GM19395 (cell line): ENCODE data around the gene RIC8B.

Experiments
- ATAC-seq: cut with Tn5 transposase; IDR thresholded peaks from one replicate; pipeline ENCODE4 v1.9.1; 2021; ENCODE audit warnings: mild to moderate bottlenecking, moderate library complexity; ENCODE audit not compliant: unreplicated experiment

RIC8B gene

GRCh38 chr12:106794369-106794768 is 19.9 kb downstream of the RIC8B start:
- no peak for ATAC-seq

DNA sequence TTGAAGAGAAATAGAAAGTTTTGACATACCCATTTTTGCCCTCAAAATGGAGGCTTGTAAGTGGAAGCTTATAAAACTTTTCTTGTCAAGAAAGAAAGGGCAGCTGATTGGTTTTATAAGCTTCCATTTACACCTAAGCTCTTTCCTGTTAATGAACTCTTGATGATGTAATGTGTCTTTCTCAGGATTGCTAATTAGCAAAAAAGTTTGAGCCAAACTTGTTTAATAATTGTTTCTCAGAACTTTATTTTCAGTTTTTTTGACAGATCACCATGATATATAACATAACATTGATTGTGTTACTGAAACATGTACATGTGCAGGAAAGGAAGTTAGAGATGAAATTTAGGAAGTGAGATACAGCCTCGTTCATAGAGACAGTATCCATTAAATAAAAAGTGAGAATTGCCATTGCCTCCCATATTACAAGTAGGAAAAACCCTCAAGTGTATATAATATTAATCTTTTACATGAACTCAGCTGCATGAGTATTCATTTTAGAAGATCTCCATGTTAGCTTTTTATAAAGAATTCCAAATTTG is 26.8 kb downstream of the RIC8B start:
- ATAC-seq: no peak

DNA sequence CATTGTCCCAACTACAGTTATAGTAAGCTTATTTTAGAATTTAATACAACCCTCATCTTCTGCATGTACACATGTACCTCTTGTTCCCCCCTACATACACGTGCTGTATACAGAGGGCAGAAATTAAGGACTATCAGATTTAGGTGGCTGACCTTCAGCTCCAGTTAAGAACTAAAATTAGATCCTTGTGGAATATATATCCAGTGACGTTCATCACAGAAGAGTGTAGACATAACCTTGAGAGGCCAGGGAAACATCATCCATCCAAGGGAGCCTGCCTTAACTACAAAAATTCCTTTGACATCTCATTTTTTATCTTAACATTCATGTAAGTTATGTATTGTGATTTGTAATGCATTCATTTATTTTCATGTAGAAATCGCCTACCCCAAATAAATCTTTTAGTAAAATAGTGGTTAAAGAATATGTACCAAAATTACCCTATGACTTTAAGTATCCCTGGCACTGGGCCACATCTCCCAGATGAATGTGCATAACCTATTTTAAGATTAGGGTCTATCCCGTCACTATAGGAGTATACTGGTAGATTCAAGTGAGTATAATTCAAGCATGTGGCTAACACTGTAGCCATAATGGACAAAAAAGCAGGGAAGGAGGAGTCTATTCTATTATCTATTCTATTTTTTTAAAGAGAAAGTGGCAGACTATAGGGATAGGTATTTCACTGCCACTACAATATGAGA is 27.5 kb downstream of the RIC8B start:
- no peak for ATAC-seq

- no peak for ATAC-seq
These were observed 30.2 kb downstream of the RIC8B start for GRCh38 chr12:106804668-106805067.

GRCh38 chr12:106814714-106815113 is 40.2 kb downstream of the RIC8B start:
- ATAC-seq: no peak

GRCh38 chr12:106815741-106816140 is 41.3 kb downstream of the RIC8B start:
- no peak for ATAC-seq

DNA sequence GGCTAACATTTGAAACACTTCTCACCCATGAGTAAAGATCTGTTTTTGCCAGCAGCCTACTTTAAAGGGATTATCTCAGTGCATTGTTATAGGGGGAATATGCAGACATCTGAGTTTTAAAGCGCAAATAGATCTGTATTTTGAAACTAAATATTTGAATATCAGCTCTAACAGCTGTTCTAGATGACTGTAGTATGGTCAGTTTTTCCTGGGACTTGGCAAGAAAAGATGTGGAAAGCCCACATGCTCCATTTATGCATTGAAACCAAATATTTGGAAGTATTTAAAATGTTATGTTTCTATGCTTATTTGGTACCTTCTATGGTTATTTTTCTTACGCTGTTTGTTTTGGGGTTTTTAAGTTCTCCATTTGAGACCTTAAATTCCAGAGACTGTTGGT is 41.7 kb downstream of the RIC8B start:
- no peak for ATAC-seq

DNA sequence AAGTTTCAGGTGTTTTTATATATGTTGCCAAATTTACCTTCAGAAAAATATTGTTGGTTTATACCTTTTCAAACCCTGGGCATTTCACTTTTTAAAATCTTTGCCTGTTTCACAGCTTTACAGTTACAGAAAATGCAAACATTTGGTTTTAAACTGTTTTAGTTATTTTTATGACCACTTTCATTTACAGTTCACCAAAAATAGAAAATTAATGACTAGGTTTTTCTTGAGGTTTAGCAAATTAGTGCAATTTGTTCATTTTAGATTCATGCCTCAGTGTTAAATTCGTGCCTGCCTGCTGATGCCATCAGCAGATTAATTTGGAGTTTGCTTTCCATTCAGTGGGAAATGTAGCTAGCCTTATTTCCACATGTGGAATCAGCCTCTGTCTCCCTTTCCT is 45.5 kb downstream of the RIC8B start:
- no peak for ATAC-seq

DNA sequence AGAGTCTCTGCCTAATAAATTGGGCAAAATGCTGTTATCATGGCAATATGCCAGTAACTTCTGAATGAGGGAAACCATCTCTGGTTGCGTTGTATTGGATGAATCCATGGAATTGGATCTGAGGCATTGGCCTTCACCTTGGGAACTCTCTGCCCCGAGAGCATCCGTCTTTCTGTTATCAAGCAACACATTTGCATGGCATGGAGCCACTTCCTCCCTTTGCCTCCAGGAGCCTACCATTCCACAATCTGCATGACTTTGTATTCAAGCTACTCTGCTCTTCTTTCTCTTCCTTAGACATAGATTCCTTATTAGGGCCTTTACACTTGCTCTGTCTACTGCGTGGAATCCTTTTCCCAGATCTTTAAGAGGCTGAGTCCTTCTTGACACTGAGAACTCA is 57.2 kb downstream of the RIC8B start:
- no peak for ATAC-seq

DNA sequence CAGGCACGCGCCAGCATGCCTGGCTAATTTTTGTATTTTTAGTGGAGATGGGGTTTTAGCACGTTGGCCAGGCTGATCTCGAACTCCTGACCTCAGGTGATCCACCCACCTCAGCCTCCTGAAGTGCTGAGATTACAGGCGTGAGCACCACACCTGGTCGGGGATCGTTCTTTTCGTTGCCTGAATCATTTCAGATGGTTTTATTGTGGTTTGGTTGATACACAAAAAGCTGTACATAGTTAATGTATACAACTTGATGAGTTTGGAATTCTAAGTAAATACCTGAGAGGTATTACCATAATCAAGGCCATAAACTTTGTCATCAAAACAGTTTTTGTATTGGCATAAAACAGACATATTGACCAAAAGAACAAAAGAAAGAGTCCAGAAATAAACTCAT is 63.3 kb downstream of the RIC8B start:
- no peak for ATAC-seq

- ATAC-seq: no peak
These were observed 64.9 kb downstream of the RIC8B start for GRCh38 chr12:106839333-106839732.

- ATAC-seq: no peak
These were observed 65.8 kb downstream of the RIC8B start for GRCh38 chr12:106840243-106840642.

DNA sequence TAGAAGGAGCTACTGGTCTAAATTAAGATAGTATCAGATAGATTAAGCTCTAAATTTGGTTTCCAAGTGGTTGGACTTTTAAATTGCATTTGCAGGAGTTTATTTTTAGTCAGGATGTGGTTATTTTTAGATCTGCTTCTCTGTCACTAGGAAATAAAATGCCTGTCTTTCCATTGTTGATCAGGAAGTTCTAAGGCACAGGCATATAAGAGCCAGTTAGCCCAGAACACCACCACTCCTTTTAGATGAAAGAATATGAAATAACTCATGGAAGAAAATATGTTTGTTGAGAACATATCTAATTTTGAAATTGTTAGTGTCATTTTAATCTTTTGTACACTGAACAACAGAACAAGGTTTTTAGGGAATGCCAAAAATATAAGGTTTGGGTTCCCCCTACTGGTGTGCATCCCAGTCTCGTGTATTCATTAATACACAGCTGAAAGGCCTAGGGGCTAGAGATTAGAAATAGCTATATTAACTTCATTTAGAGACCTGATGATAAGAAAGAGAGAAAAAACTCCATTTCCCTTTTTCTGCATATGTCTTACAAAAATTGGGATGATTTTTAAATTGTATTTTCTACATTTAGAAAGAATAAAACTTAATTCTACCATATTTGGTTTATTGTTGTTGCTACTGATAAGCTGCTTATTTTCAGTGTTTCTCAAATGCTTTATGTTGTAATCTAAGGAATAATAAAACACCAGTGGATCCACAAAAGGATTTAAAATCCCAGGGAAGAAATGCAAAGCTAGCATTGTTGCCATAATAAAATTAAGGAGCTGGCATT is 67.2 kb downstream of the RIC8B start:
- ATAC-seq: no peak

GRCh38 chr12:106845902-106846301 is 71.4 kb downstream of the RIC8B start:
- ATAC-seq: no peak

GRCh38 chr12:106847861-106848260 is 73.4 kb downstream of the RIC8B start:
- ATAC-seq: no peak

GRCh38 chr12:106851306-106851705 is 76.8 kb downstream of the RIC8B start:
- no peak for ATAC-seq

- ATAC-seq: no peak
These were observed 80.2 kb downstream of the RIC8B start for GRCh38 chr12:106854723-106855122.

DNA sequence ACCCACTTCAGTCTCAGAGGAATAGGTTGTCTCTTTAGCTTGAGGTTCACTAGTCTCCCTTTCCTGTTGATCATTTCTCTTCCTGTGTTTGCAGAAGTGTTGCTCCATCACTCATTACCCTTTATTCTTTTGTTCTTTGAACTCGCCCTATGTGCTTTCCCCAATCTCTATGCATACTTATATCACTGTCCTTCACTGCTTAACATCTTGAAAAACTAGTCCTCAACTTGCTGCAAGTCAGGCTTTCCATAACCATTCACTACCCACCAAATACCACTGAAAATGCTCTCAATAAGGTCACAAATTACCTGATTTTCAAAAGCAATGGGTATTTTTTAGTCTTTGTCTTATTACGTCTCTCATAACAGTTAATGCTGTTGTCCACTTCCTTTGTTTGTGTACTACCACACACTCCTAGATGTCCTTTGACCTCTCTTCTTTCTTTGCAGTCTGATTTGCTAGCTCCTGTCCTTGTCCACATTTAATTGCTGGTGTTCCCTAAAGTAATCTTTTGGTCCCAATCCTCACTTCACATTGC is 80.8 kb downstream of the RIC8B start:
- no peak for ATAC-seq

DNA sequence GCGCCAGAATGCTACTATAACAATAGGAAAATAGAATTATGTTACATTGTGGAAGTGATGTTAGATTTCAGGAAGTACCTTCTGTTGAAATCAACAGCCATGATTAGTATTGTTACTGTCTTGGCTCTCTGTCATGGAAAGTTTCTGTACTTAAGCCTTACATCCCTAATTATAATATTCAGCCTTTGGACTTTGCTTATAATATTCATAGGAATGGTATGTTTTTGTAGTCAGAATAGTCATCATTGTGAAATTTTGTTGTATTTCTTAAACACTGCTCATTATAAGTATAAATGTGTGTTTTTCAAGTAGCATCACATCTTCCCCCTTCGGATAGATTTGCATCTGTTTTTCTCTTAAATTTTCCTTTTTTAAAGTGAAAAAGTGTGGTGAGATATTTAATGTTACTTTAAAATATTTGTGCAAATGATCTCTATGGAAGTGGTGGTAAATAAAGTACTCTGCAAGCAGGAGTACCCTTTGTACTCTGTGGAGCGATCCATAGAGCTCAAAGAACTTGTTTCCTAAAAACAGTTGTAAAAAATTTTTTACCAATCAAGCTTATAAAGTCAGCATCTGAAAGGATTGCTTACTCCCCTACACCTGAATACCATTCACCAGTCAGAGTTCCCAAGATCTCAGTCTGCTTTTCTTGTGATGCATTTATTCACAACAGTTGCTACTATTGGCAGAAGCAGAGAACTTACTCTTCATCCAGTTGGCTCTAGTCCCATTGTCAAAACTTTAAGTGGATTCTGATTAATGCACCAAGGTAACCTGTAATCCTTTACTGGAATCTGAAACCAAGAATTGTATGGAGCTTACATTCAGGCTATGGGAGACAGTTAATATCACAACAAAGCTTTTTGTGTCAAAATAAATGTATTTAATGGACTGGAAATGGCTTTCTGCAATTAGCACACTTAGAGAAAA is 87.8 kb downstream of the RIC8B start:
- no peak for ATAC-seq

- ATAC-seq: no peak
These were observed 88.7 kb downstream of the RIC8B start for GRCh38 chr12:106863189-106863588.

- no peak for ATAC-seq
These were observed 91.2 kb downstream of the RIC8B start for GRCh38 chr12:106865683-106866082.
